ENCODE data around the gene MYH11. TPM values are rescaled to one million over a fixed set of nuclear protein-coding genes. Genes with fewer than 3 reads are reported as not detected.

The MYH11 gene
- 53.9 TPM for total RNA-seq

GRCh38 chr16:15856901-15857698 lies at the start of gene MYH11:
Gene MYH11, minus strand, starts transcription at chr16:15857028. Its CDS starts 18,776 bp downstream, at chr16:15838252.
- intact Hi-C loops (cut with DNase I), result no loop called here
- DNase-seq (ENCODE audit: low spot score) (no peak), ATAC-seq (peak; percentile 45)

- DNase-seq (ENCODE audit: low spot score) (no peak), ATAC-seq (no peak)
- intact Hi-C loops (cut with DNase I), result no loop called here
Observed at GRCh38 chr16:15906439-15906838, 49.6 kb upstream of the MYH11 start.

GRCh38 chr16:15903960-15904359 lies 47.1 kb upstream of the MYH11 start:
- intact Hi-C loops (cut with DNase I), result no loop called here
- ATAC-seq (no peak), DNase-seq (ENCODE audit: low spot score) (no peak)

GRCh38 chr16:15900901-15901500 lies 44.2 kb upstream of the MYH11 start:
- intact Hi-C loops (cut with DNase I), result no loop called here
- ATAC-seq (no peak), DNase-seq (ENCODE audit: low spot score) (no peak)

GRCh38 chr16:15900357-15900756 lies 43.5 kb upstream of the MYH11 start:
- no peak for ATAC-seq
- no peak for DNase-seq (ENCODE audit: low spot score)
- intact Hi-C loops (cut with DNase I), result no loop called here

- no peak for ATAC-seq
- no peak for DNase-seq (ENCODE audit: low spot score)
Observed at GRCh38 chr16:15899538-15900100, 42.8 kb upstream of the MYH11 start.

GRCh38 chr16:15898654-15899053 lies 41.8 kb upstream of the MYH11 start:
- intact Hi-C loops (cut with DNase I), result no loop called here
- DNase-seq (ENCODE audit: low spot score), result no peak
- no peak for ATAC-seq

More at GRCh38 chr16:15899538-15900100, 42.8 kb upstream of the MYH11 start:
- intact Hi-C loops (cut with DNase I), result no loop called here

- ATAC-seq (no peak), DNase-seq (ENCODE audit: low spot score) (no peak)
- intact Hi-C loops (cut with DNase I), result no loop called here
Observed at GRCh38 chr16:15897834-15898254, 41.0 kb upstream of the MYH11 start.

GRCh38 chr16:15897121-15897780 lies 40.4 kb upstream of the MYH11 start:
- ATAC-seq, result no peak
- DNase-seq (ENCODE audit: low spot score), result no peak
- intact Hi-C loops (cut with DNase I), result no loop called here

GRCh38 chr16:15894571-15895374 lies 37.9 kb upstream of the MYH11 start:
- intact Hi-C loops (cut with DNase I), result no loop called here

GRCh38 chr16:15891508-15891907 lies 34.7 kb upstream of the MYH11 start:
- no peak for ATAC-seq
- intact Hi-C loops (cut with DNase I), result no loop called here
- no peak for DNase-seq (ENCODE audit: low spot score)

More at GRCh38 chr16:15894571-15895374, 37.9 kb upstream of the MYH11 start:
- ATAC-seq (no peak), DNase-seq (ENCODE audit: low spot score) (no peak)

GRCh38 chr16:15888072-15888976 lies 31.5 kb upstream of the MYH11 start, which contains the start of gene CEP20:
Gene CEP20, minus strand, starts transcription at chr16:15888603. Its CDS starts 18 bp downstream, at chr16:15888585.
- DNase-seq (ENCODE audit: low spot score) (peak; percentile 100), ATAC-seq (peak; percentile 100)
- intact Hi-C loops (cut with DNase I), result no loop called here

GRCh38 chr16:15887283-15887682 lies 30.5 kb upstream of the MYH11 start:
- no peak for DNase-seq (ENCODE audit: low spot score)
- ATAC-seq, result no peak
- intact Hi-C loops (cut with DNase I), result no loop called here

- no peak for ATAC-seq
- DNase-seq (ENCODE audit: low spot score), result no peak
- intact Hi-C loops (cut with DNase I), result no loop called here
Observed at GRCh38 chr16:15886078-15886477, 29.2 kb upstream of the MYH11 start.

- no peak for DNase-seq (ENCODE audit: low spot score)
- ATAC-seq, result no peak
- intact Hi-C loops (cut with DNase I), result no loop called here
Observed at GRCh38 chr16:15885560-15886001, 28.8 kb upstream of the MYH11 start.

GRCh38 chr16:15882563-15882962 lies 25.7 kb upstream of the MYH11 start:
- DNase-seq (ENCODE audit: low spot score), result no peak
- ATAC-seq, result no peak
- intact Hi-C loops (cut with DNase I), result no loop called here

GRCh38 chr16:15881794-15882379 lies 25.1 kb upstream of the MYH11 start:
- DNase-seq (ENCODE audit: low spot score), result no peak
- ATAC-seq, result no peak
- intact Hi-C loops (cut with DNase I), result no loop called here

All from sciatic nerve (tissue), 2 donors.